A673 (cell line): ENCODE measurements around the gene SORCS1.

Source experiments
- CTCF ChIP-seq: fragments of 300-800, 200-600 bp; sonication (generic); conservative IDR thresholded peaks from 2 replicates; pipeline ENCODE4 v1.5.1; 2017; ENCODE audit warnings: low read depth, mild to moderate bottlenecking, antibody characterized with exemption, low read length, moderate library complexity, mixed read lengths
- EZH2 ChIP-seq: fragments of 200-600 bp; sonication (generic); IDR thresholded peaks from 2 replicates; pipeline ENCODE4 v1.6.1; 2017; ENCODE audit warnings: borderline replicate concordance, low read depth, mild to moderate bottlenecking, mixed read lengths, antibody characterized with exemption, low read length; ENCODE audit not compliant: poor library complexity, severe bottlenecking

- TF ChIP-seq CTCF: no peak
- no peak for TF ChIP-seq EZH2
Measured at GRCh38 chr10:106720683-106721082, 443.8 kb downstream of the SORCS1 start.
